CD14-positive monocyte (primary cell): ENCODE measurements around the gene UBE2Q1. TPM values are rescaled to one million over a fixed set of nuclear protein-coding genes. Genes with fewer than 3 reads are reported as not detected.
A peak's percentile ranks its signal among the peaks of the same experiment; 100 is the strongest.

Experiments
- DNase-seq, 3 donors: peaks; one replicate each; pipeline ENCODE4 v3.0.0-alpha.2; 2011 to 2022
- H2AFZ ChIP-seq: 2 replicates; pipeline ENCODE4 v1.6.0; 2012; ENCODE audit warnings: mild to moderate bottlenecking, low read depth, low read length, inconsistent platforms; ENCODE audit not compliant: insufficient read depth, poor library complexity, severe bottlenecking
- H3K27ac ChIP-seq, 2 donors: 1 replicate in 1 of 2; 2 replicates in 1 of 2; pipeline ENCODE4 v1.5.1; 2012 to 2013; ENCODE audit warnings: low read length in 2 of 2, control low read depth in 1 of 2, inconsistent platforms in 1 of 2, low read depth in 1 of 2, mild to moderate bottlenecking in 1 of 2
- H3K27me3 ChIP-seq, 2 donors: one replicate each; pipeline versions ENCODE4 v1.6.0 to v1.6.1; 2011 to 2013; ENCODE audit warnings: low read length in 2 of 2; ENCODE audit not compliant: control insufficient read depth in 2 of 2, insufficient read depth in 2 of 2
- H3K36me3 ChIP-seq, 2 donors: replicated peaks in 1 of 2; 1 replicate in 1 of 2; 2 replicates in 1 of 2; pipeline versions ENCODE4 v1.5.1 to v1.6.1; 2012 to 2013; ENCODE audit warnings: low read length in 2 of 2, control low read depth in 1 of 2, inconsistent platforms in 1 of 2, mild to moderate bottlenecking in 1 of 2; ENCODE audit not compliant: insufficient read depth in 2 of 2, control insufficient read depth in 1 of 2
- H3K4me1 ChIP-seq, 2 donors: 1 replicate in 1 of 2; 2 replicates in 1 of 2; pipeline versions ENCODE4 v1.5.1 to v1.6.1; 2012 to 2013; ENCODE audit warnings: low read length in 2 of 2, control low read depth in 1 of 2, inconsistent platforms in 1 of 2, mild to moderate bottlenecking in 1 of 2, moderate library complexity in 1 of 2; ENCODE audit not compliant: insufficient read depth in 2 of 2, control insufficient read depth in 1 of 2
- H3K4me2 ChIP-seq: replicated peaks from 2 replicates; pipeline ENCODE3; 2012; ENCODE audit warnings: low read length, moderate library complexity, mild to moderate bottlenecking; ENCODE audit not compliant: poor library complexity, severe bottlenecking; ENCODE audit errors: extremely low read depth
- H3K4me3 ChIP-seq, 3 experiments: fragments of 200-600 bp in 1 of 3; sonication (generic) in 1 of 3; replicated peaks in 1 of 3; 1 replicate in 2 of 3; 2 replicates in 1 of 3; pipeline ENCODE4 v1.5.1; 2011 to 2013; ENCODE audit warnings: low read length in 3 of 3, mild to moderate bottlenecking in 3 of 3, control low read depth in 2 of 3, low read depth in 2 of 3, inconsistent platforms in 1 of 3, moderate library complexity in 1 of 3
- H3K79me2 ChIP-seq: 2 replicates; pipeline ENCODE4 v1.6.0; 2012; ENCODE audit warnings: mild to moderate bottlenecking, control low read depth, inconsistent platforms, low read length, moderate library complexity; ENCODE audit not compliant: insufficient read depth
- H3K9ac ChIP-seq: 2 replicates; pipeline ENCODE4 v1.6.0; 2017; ENCODE audit warnings: low read length, mild to moderate bottlenecking; ENCODE audit not compliant: insufficient read depth, poor library complexity, severe bottlenecking
- H3K9me3 ChIP-seq, 2 donors: replicated peaks in 1 of 2; 1 replicate in 1 of 2; 2 replicates in 1 of 2; pipeline versions ENCODE4 v1.5.1 to v1.6.1; 2012 to 2013; ENCODE audit warnings: low read length in 2 of 2, control low read depth in 1 of 2; ENCODE audit not compliant: control insufficient read depth in 1 of 2, insufficient read depth in 1 of 2
- H4K20me1 ChIP-seq: 2 replicates; pipeline ENCODE4 v1.6.0; 2012; ENCODE audit warnings: mild to moderate bottlenecking, low read length, control low read depth, moderate library complexity; ENCODE audit not compliant: insufficient read depth
- H3K27ac Mint-ChIP-seq, 7 donors: one replicate each; pipeline ENCODE4 v1.8.0; 2020; ENCODE audit warnings: mild to moderate bottlenecking in 7 of 7, mixed read lengths in 7 of 7, moderate library complexity in 6 of 7, inconsistent platforms in 2 of 7
- H3K27me3 Mint-ChIP-seq, 3 donors: one replicate each; pipeline ENCODE4 v1.8.0; 2021 to 2022; ENCODE audit warnings: low read depth in 3 of 3, mild to moderate bottlenecking in 3 of 3, mixed read lengths in 3 of 3, moderate library complexity in 3 of 3, inconsistent platforms in 1 of 3
- H3K36me3 Mint-ChIP-seq, 2 donors: one replicate each; pipeline ENCODE4 v1.8.0; 2020; ENCODE audit warnings: mixed read lengths in 2 of 2, inconsistent platforms in 1 of 2, mild to moderate bottlenecking in 1 of 2
- H3K4me1 Mint-ChIP-seq: one replicate; pipeline ENCODE4 v1.8.0; 2020; ENCODE audit warnings: mild to moderate bottlenecking, mixed read lengths
- H3K4me3 Mint-ChIP-seq, 2 donors: one replicate each; pipeline ENCODE4 v1.8.0; 2020; ENCODE audit warnings: mild to moderate bottlenecking in 2 of 2, mixed read lengths in 2 of 2, moderate library complexity in 1 of 2
- H3K9me3 Mint-ChIP-seq, 7 donors: one replicate each; pipeline ENCODE4 v1.8.0; 2020 to 2022; ENCODE audit warnings: mixed read lengths in 7 of 7, mild to moderate bottlenecking in 6 of 7, moderate library complexity in 6 of 7, inconsistent platforms in 2 of 7
- WGBS: methylation state at CpG from one replicate; pipeline ENCODE4 v1.1.5; 2013; ENCODE audit warnings: missing lambda C conversion rate; ENCODE audit not compliant: insufficient coverage; 5-methylcytosine and 5-hydroxymethylcytosine counted together
- intact Hi-C, 2 donors: fragments of 100-400 bp; cut with micrococcal nuclease; formaldehyde crosslinking; loops; one replicate each; pipeline versions ENCODE4 v1.15.0 to v1.15.1; 2023
- polyA plus RNA-seq, 3 donors: library from polyadenylated mRNA; depleted of rRNA in 1 of 3; unstranded in 2 of 3; stranded (reverse) in 1 of 3; fragments of 300-500 nt in 2 of 3; fragments of >200 nt in 1 of 3; fragmentation: Illumina TruSeq in 2 of 3; gene quantifications; 1 replicate in 2 of 3; 2 replicates in 1 of 3; pipeline ENCODE4 v1.2.3, GENCODE V29; 2012 to 2021
- TF ChIP-seq, protein P1 (sequence below): fragments of 200-600 bp; IDR thresholded peaks from one replicate; pipeline ENCODE4 v1.8.0; 2022; ENCODE audit warnings: antibody characterized with exemption, mild to moderate bottlenecking

Gene UBE2Q1
- polyA plus RNA-seq, 3 donors = 6.4 to 22.6 (median 8.4) TPM

DNA sequence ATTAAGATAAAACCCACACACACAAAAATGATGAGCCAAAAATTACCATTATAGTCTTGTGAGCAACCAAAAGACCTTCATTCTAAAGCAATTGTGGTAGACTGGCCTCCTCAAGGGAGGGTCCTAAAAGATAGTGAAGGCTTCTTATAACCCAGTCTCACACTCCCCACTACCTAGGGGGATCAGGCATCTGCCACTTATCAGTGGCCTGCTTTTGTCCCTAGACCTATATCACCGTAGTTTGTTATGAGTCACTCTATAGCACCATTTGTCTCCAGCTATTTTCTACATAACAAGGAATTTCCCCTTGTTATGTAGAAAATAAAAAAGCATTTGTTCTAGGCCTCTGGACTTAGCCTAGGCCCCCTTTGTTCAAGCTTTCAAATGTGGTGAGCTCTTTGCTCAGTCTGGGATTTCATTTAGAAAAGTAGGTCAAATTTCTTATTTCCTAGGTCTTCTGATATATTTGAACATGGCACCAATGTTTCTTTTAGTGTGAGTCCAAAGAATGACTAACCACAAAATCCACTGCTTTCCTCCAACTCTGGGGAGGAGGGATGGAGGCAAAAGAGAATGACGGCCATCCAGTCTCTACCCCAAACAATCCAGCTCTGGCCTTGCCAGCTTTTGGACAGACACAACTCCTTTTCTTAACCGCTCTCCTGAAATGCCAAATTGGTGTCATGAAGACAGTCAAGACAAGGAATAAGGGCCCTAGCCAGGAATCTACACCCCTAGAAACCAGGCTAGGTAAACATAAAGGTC lies 40.6 kb upstream of the UBE2Q1 start:
- Histone ChIP-seq H3K27ac (peak overlapping the region in 1 of 2 donors; percentile 24), H3K79me2 (peaks cover 71% of the 10 kb centered on the region), H3K36me3 (peaks cover 90 to 99% of the 10 kb centered on the region in 2 donors), H4K20me1 (peaks cover 99% of the 10 kb centered on the region), H2AFZ (no peak overlapping the region), H3K9me3 (no peaks in the 10 kb centered on the region), H3K9ac (no peak overlapping the region), H3K27me3 (no peaks in the 10 kb centered on the region), H3K4me3 (no peak overlapping the region), H3K4me1 (no peaks in the 10 kb centered on the region), H3K4me2 (no peak overlapping the region)
- peak overlapping the region in 4 of 7 donors; percentile 13 to 75 (median 58) for H3K27ac Mint-ChIP-seq
- H3K4me3 Mint-ChIP-seq = no peak overlapping the region
- DNase-seq = no peak
- peaks cover 9% of the 10 kb centered on the region for H3K4me1 Mint-ChIP-seq
- 91% methylated on average over 1 of the region's 3 CpGs for WGBS
- TF ChIP-seq, protein P1, sequence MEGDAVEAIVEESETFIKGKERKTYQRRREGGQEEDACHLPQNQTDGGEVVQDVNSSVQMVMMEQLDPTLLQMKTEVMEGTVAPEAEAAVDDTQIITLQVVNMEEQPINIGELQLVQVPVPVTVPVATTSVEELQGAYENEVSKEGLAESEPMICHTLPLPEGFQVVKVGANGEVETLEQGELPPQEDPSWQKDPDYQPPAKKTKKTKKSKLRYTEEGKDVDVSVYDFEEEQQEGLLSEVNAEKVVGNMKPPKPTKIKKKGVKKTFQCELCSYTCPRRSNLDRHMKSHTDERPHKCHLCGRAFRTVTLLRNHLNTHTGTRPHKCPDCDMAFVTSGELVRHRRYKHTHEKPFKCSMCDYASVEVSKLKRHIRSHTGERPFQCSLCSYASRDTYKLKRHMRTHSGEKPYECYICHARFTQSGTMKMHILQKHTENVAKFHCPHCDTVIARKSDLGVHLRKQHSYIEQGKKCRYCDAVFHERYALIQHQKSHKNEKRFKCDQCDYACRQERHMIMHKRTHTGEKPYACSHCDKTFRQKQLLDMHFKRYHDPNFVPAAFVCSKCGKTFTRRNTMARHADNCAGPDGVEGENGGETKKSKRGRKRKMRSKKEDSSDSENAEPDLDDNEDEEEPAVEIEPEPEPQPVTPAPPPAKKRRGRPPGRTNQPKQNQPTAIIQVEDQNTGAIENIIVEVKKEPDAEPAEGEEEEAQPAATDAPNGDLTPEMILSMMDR = no peak
- no peaks in the 10 kb centered on the region for H3K9me3 Mint-ChIP-seq
- peaks cover 0 to 2% (median 0%) of the 10 kb centered on the region in 3 donors for H3K27me3 Mint-ChIP-seq
- H3K36me3 Mint-ChIP-seq = peaks cover 80 to 88% of the 10 kb centered on the region in 2 donors
- intact Hi-C loops = no loop called here

DNA sequence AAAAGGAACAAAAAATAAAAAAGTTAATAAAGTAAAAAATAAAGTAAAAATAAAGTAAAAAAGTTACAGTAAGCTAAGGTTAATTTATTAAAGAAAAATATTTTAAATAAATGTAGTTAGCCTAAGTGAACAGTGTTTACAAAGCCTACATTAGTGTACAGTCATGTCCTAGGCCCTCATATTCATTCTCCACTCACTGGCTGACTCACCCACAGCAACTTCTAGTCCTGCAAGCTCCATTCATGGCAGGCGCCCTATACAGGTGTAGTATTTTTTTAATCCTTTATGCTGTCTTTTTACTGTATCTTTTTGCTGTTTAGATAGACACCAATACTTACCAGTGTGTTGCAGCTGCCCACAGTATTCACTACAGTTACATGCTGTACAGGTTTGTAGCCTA lies 37.2 kb upstream of the UBE2Q1 start:
- H3K27me3 Mint-ChIP-seq = peaks cover 0 to 2% (median 0%) of the 10 kb centered on the region in 3 donors
- no peak overlapping the region for H3K4me3 ChIP-seq
- peaks cover 99% of the 10 kb centered on the region for H4K20me1 ChIP-seq
- no peak overlapping the region for H3K9ac ChIP-seq
- TF ChIP-seq, protein P1 = no peak
- intact Hi-C loops = no loop called here
- H3K36me3 ChIP-seq = peaks cover 97 to 99% of the 10 kb centered on the region in 2 donors
- peaks cover 40% of the 10 kb centered on the region for H3K79me2 ChIP-seq
- no peak overlapping the region for H3K27ac ChIP-seq
- H3K27me3 ChIP-seq = no peaks in the 10 kb centered on the region
- no CpG with 5 or more reads among the region's 1 CpG for WGBS
- no peak overlapping the region for H3K4me3 Mint-ChIP-seq
- no peak overlapping the region for H2AFZ ChIP-seq
- peaks cover 82 to 95% of the 10 kb centered on the region in 2 donors for H3K36me3 Mint-ChIP-seq
- H3K4me1 ChIP-seq = no peaks in the 10 kb centered on the region
- H3K9me3 ChIP-seq = no peaks in the 10 kb centered on the region
- no peaks in the 10 kb centered on the region for H3K9me3 Mint-ChIP-seq
- no peak for DNase-seq
- H3K4me1 Mint-ChIP-seq = no peaks in the 10 kb centered on the region
- H3K27ac Mint-ChIP-seq = no peak overlapping the region
- H3K4me2 ChIP-seq = no peak overlapping the region
